22Rv1 (cell line): Measurements from ENCODE around the gene METTL15.

Experiments used
- ZFX ChIP-seq: fragments of 450-650 bp; IDR thresholded peaks from 2 replicates; pipeline ENCODE4 v1.6.1; 2017; ENCODE audit warnings: antibody characterized with exemption, borderline replicate concordance
- TF ChIP-seq, protein P1 (sequence below): fragments of 450-650 bp; IDR thresholded peaks from 2 replicates; pipeline ENCODE4 v1.5.1; 2017; ENCODE audit warnings: mild to moderate bottlenecking

DNA sequence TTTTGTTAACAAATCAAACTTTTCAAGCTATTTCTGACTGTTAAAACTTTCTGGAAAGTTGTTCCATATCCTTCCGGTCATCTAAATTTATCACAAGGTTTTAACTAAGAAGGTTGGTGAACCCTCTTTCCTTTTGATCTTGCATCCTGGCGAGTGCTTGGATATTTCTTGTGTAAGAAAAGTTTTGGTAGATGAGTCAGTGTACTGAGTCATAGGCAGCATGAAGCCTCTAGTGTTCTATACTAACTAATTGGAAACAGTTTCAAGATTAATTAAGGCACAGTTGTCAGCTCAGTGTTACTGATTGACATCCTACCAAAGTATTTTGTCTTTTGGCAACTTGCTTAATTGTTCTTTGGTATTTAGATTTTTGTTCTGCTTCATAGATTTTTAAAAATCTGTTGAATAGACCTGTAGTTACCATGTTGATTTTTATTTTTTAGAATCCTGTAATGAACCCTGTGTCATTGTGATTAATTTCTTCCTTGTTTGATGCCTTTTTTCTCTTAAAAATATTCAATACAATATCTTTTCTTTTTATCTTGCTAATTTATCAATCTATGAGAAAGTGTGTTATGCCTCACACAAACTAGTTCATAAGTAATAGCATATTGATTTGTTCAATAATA, 38.0 kb downstream of the METTL15 start:
- TF ChIP-seq, protein P1, sequence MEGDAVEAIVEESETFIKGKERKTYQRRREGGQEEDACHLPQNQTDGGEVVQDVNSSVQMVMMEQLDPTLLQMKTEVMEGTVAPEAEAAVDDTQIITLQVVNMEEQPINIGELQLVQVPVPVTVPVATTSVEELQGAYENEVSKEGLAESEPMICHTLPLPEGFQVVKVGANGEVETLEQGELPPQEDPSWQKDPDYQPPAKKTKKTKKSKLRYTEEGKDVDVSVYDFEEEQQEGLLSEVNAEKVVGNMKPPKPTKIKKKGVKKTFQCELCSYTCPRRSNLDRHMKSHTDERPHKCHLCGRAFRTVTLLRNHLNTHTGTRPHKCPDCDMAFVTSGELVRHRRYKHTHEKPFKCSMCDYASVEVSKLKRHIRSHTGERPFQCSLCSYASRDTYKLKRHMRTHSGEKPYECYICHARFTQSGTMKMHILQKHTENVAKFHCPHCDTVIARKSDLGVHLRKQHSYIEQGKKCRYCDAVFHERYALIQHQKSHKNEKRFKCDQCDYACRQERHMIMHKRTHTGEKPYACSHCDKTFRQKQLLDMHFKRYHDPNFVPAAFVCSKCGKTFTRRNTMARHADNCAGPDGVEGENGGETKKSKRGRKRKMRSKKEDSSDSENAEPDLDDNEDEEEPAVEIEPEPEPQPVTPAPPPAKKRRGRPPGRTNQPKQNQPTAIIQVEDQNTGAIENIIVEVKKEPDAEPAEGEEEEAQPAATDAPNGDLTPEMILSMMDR: no peak
- no peak for TF ChIP-seq ZFX
